GM19238 (cell line): ENCODE data around the gene GJA4.
"Not testable (repeated sequence)": the region's sequence is repeated elsewhere in the genome, so short reads cannot be mapped to it uniquely, and the experiment has no call there.

Experiments used
- DNase-seq: peaks from one replicate; pipeline ENCODE4 v3.0.0; 2011; ENCODE audit warnings: low spot score; ENCODE audit not compliant: insufficient read length

Gene GJA4

DNA sequence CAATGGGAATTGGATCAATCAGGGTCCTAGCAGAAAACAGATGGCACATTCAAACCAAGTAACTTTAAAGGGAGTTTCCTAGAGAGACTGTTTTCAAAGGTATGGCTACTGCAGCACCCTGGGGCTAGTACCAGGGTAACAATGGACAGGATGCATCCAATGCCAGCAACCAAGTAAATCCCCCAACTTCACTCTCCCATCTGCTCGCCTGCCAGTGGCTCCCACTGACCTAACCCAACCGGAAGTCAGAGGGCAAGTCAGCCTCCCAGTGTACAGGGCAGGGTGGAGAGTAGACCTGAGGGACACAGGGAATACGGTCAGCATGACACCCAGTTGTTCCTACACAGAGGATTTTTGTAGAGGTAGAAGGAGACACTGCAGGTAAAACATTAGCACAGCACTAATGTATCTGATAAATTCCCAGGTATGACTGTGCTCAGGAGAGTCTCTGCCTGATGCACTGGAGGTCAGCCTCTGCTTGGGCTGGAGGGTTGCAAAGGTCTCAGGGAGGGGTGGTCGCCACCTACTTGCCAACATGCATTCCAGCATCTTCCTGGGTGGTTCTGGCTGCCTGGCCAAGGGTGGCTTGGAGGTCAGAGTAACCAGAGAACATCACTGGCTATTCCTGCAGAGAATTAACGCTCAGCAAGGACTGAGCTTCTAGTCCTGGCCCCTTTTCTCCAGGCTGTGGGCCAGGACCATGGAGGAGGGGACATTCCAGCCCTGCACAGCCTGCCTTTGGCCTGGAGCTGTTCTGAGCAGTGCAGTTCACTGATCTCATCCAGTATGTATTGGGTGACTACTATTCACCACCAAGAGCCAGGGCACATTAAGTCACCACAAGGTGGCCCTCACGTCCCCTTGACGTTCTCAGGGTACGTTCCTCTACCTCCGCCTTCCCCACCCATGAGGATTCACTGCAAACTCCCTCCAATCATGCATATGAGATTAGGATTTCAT is 5.1 kb upstream of the GJA4 start:
- no peak for DNase-seq

GRCh38 chr1:34790985-34791384 is 1.8 kb upstream of the GJA4 start:
- DNase-seq: no peak

GRCh38 chr1:34792424-34792823 is 375 bp upstream of the GJA4 start:
- no peak for DNase-seq

DNA sequence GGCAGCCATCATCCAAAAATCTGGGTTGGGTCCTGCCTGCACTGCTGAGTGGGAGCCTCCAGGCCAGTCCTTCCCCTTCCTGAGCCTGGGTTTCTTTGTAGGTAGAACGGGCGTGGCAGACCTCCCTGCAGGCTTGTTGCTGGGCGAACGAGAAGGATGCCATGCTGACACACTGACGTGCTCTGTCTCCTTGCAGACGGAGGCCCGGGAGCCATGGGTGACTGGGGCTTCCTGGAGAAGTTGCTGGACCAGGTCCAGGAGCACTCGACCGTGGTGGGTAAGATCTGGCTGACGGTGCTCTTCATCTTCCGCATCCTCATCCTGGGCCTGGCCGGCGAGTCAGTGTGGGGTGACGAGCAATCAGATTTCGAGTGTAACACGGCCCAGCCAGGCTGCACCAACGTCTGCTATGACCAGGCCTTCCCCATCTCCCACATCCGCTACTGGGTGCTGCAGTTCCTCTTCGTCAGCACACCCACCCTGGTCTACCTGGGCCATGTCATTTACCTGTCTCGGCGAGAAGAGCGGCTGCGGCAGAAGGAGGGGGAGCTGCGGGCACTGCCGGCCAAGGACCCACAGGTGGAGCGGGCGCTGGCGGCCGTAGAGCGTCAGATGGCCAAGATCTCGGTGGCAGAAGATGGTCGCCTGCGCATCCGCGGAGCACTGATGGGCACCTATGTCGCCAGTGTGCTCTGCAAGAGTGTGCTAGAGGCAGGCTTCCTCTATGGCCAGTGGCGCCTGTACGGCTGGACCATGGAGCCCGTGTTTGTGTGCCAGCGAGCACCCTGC is 1.4 kb downstream of the GJA4 start:
- DNase-seq: no peak

GRCh38 chr1:34794790-34795180 is 2.0 kb downstream of the GJA4 start:
- no peak for DNase-seq

GRCh38 chr1:34795916-34796315 is 3.1 kb downstream of the GJA4 start:
- no peak for DNase-seq

GRCh38 chr1:34796990-34797389 is 4.2 kb downstream of the GJA4 start:
- DNase-seq: no peak

DNA sequence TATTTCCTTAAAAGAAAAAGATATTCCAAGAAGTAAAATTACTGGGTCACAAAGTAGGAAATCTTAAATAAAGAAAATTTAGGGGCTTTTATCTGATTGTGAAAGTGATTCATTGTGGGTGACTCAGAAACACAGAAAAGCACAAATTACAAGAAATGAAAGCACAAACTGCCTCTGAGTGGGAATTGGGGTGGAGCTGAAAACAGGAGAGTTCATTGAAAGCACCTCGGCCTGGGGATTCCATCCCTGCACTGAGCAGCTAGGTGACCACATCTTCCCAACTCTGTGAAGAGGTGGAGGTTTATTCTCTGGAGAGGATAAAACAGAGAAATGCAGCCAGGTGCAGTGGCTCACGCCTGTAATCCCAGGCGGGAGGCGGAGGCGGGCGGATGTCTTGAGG is 7.4 kb downstream of the GJA4 start:
- DNase-seq: no peak

DNA sequence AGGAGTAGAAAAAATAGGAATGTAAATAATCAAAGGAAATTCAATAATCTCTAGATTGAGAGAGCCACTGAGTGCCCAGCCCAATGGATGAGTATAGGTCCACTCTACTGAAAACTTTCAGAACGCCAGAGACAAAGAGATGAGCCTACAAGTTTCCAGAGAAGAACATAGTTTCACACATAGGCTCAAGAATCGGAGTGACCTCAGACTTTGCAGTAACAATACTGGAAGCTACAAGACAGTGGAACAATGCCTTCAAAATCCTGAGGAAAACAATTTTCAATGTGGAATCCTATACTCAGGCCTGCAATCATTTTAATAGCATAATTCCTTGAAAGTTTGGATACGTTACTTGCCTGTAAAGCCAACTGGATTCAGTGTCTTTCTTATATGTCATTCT is 11.0 kb downstream of the GJA4 start:
- no peak for DNase-seq

- DNase-seq: no peak
These were observed 13.6 kb downstream of the GJA4 start for GRCh38 chr1:34806396-34806795.

DNA sequence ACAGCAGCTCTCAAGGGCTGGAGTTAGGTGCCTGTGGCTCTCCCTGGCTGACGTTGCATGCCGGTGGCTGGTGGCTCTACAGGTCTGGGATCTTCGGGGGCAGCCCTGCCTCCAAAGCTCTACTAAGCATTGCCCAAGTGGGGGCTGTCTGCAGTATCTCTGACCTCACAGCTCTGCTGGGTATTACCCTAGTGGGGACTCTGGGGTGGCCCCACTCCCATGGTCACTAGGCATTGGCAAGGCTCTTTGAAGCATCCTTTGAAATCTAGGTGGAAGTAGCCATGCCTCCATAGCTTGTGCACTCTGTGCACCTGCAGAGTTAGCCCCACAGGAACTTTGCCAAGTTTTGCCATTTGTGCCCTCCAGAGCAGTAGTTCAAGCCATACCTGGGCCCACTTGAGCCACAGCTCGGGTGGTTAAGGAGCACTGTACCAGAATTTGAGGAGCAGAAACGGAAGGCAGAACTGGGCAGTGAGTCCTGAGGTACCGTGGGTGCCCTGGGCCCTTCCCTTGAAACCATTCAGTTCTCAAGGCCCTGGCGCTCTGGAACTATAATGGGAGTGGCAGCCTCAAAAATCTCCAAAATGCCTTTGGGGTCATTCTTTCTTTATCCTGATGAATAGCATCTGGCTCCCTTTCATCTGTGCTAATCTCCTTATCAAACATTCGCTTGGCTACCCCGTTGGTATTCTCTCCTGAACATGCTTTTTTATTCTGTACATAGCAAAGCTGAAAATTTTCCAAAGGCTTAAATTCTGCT is 15.4 kb downstream of the GJA4 start:
- DNase-seq: no peak

- DNase-seq: not testable (repeated sequence)
These were observed 18.0 kb downstream of the GJA4 start for GRCh38 chr1:34810781-34811180.

DNA sequence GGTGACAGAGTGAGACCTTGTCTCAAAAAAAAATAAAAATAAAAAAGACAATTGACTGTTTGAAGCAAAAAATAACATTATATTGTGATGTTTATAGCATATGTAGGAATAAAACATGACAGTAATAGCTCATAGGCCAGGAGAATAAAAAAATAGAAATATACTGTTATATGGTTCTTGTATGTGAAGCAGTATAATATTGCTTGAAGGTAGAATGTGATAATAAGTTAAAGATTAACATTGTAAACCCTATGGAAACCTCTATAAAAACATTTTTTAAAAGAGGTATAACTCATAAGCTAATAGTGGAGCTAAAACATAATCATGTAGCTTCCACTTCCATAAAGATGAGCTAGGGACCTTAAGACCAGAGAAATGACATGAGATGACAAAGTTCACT is 23.5 kb downstream of the GJA4 start:
- DNase-seq: no peak

- no peak for DNase-seq
These were observed 24.0 kb downstream of the GJA4 start for GRCh38 chr1:34816778-34817177.

- DNase-seq: not testable (repeated sequence)
These were observed 26.1 kb downstream of the GJA4 start for GRCh38 chr1:34818862-34819261.

DNA sequence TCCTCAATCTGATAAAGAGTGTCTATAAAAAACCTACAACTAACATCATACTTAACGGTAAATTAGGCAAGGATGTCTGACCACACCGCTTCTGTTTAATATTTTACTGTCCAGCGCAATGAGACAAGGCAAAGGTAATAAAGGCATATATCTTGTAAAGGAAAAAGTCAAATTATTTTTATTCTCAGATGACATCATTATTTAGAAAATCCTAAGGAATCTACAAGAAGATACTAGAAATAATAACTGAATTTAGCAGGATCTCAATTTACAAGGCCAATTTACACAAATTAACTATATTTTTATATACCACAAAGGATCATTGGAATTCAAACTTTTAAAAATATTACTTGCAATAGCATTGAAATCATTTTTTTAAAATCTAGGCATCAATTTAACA is 29.4 kb downstream of the GJA4 start:
- no peak for DNase-seq

DNA sequence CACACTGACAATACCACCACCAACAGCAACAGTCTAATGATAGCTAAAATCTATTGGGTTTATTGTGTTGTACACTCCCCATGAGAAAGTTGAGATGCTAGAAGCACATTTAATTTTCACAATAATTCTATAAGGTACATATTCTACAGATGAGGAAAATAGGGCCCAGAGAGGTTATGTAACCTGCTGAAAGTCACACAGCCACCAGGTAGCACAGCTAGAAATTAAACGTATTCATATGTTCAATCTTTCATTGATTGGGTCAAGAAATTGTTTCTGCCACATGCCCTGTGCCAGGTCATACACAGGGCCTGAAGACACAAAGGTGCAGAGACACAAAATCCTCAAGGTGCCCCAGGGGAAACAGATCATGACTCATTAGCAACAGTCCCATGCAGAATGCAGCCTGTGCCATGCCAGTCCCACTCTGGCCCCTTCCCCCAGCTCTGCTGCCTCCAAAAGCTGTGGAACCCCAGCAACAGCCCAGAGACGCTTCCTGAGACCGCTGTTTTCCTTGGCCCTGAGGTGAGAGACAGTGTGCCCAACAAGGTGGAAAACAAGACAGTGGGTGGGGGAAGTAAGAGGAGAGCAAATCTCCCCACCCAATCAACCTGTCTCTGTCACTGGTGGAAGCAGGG is 32.1 kb downstream of the GJA4 start:
- no peak for DNase-seq

GRCh38 chr1:34825455-34826091 is 32.8 kb downstream of the GJA4 start:
- no peak for DNase-seq

GRCh38 chr1:34827341-34827941 is 34.6 kb downstream of the GJA4 start:
- DNase-seq: no peak

DNA sequence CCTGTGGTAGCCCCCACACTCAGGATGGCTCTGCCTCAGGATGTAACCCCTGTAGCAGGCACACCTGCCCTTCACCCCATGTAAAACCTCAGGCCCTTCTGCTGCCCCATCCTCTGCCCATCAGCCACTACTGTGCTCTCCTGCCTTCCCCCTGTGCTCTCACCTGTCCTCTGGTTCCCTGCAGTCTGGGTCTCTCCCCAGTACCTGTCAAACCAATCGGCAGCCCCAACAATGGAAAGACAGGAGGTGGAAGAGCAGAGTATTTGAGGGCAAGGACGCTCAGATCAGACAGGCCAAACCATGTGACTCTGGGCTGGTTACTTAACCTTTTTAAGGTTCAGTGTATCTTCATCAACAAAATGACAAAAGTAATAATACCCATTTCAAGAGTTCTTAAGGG is 35.8 kb downstream of the GJA4 start:
- no peak for DNase-seq
